GM23338 (cell line): ENCODE results near the gene UPF1. TPM values are rescaled to one million over a fixed set of nuclear protein-coding genes. Genes with fewer than 3 reads are reported as not detected.

Experiments
- ATAC-seq: fragments of 200-7000 bp; cut with Tn5 transposase; 3 replicates; pipeline ENCODE4 v1.9.1; 2020
- DNase-seq: peaks from one replicate; pipeline ENCODE4 v3.0.0-alpha.2; 2015; ENCODE audit warnings: low spot score
- H2AFZ ChIP-seq: fragments of 200-600 bp; sonication (generic); 2 replicates; pipeline ENCODE4 v1.8.0; 2016; ENCODE audit warnings: antibody characterized with exemption, mild to moderate bottlenecking, moderate library complexity
- H3F3A ChIP-seq: fragments of 200-600 bp; sonication (generic); replicated peaks from 2 replicates; pipeline ENCODE4 v1.8.0; 2017; ENCODE audit warnings: antibody characterized with exemption, mixed run types, low read depth
- H3K27ac ChIP-seq: fragments of 200-600 bp; sonication (generic); 2 replicates; pipeline ENCODE4 v1.6.1; 2016; ENCODE audit warnings: low read depth
- H3K27me3 ChIP-seq: fragments of 200-600 bp; sonication (generic); 2 replicates; pipeline ENCODE4 v1.8.0; 2016; ENCODE audit warnings: mild to moderate bottlenecking, mixed run types, moderate library complexity; ENCODE audit not compliant: insufficient read depth
- H3K36me3 ChIP-seq: fragments of 200-600 bp; sonication (generic); 2 replicates; pipeline ENCODE4 v1.8.0; 2016; ENCODE audit warnings: mild to moderate bottlenecking; ENCODE audit not compliant: insufficient read depth
- H3K4me1 ChIP-seq: fragments of 200-600 bp; sonication (generic); 2 replicates; pipeline ENCODE4 v1.8.0; 2016; ENCODE audit warnings: mild to moderate bottlenecking, moderate library complexity; ENCODE audit not compliant: insufficient read depth
- H3K4me2 ChIP-seq: fragments of 200-600 bp; sonication (generic); 2 replicates; pipeline ENCODE4 v1.7.1; 2017; ENCODE audit warnings: mixed run types
- H3K4me3 ChIP-seq: fragments of 200-600 bp; sonication (generic); 2 replicates; pipeline ENCODE4 v1.6.1; 2016; ENCODE audit warnings: mixed run types
- H3K79me2 ChIP-seq: fragments of 200-600 bp; sonication (generic); replicated peaks from 2 replicates; pipeline ENCODE4 v1.8.0; 2017; ENCODE audit warnings: mild to moderate bottlenecking; ENCODE audit not compliant: insufficient read depth
- H3K9me2 ChIP-seq: fragments of 200-600 bp; sonication (generic); 2 replicates; pipeline ENCODE4 v1.8.0; 2017; ENCODE audit not compliant: insufficient read depth
- H4K20me1 ChIP-seq: fragments of 200-600 bp; sonication (generic); replicated peaks from 2 replicates; pipeline ENCODE4 v1.8.0; 2017; ENCODE audit warnings: mild to moderate bottlenecking; ENCODE audit not compliant: insufficient read depth
- H3K27ac Mint-ChIP-seq: 2 replicates; pipeline ENCODE4 v1.8.0; 2020; ENCODE audit warnings: inconsistent platforms, mild to moderate bottlenecking, moderate library complexity, mixed read lengths
- H3K27me3 Mint-ChIP-seq: 3 replicates; pipeline ENCODE4 v1.8.0; 2022; ENCODE audit warnings: low read depth, mild to moderate bottlenecking, moderate library complexity, mixed read lengths, inconsistent platforms; ENCODE audit not compliant: insufficient read depth, poor library complexity
- H3K36me3 Mint-ChIP-seq: 3 replicates; pipeline ENCODE4 v1.8.0; 2021; ENCODE audit warnings: low read depth, mild to moderate bottlenecking, inconsistent platforms, moderate library complexity, mixed read lengths
- H3K4me1 Mint-ChIP-seq: 3 replicates; pipeline ENCODE4 v1.8.0; 2020; ENCODE audit warnings: mild to moderate bottlenecking, inconsistent platforms, mixed read lengths
- H3K4me3 Mint-ChIP-seq: 3 replicates; pipeline ENCODE4 v1.8.0; 2021; ENCODE audit warnings: moderate library complexity, mild to moderate bottlenecking, inconsistent platforms, mixed read lengths
- H3K9me3 Mint-ChIP-seq: 3 replicates; pipeline ENCODE4 v1.8.0; 2020; ENCODE audit warnings: moderate library complexity, mild to moderate bottlenecking, inconsistent platforms, mixed read lengths
- CREB1 ChIP-seq: fragments of 250-450 bp; sonication (Bioruptor Pico); IDR thresholded peaks from 2 replicates; pipeline ENCODE4 v1.5.0; 2020; ENCODE audit warnings: low read depth, mild to moderate bottlenecking, moderate library complexity
- EZH2 ChIP-seq: fragments of 200-600 bp; sonication (generic); IDR thresholded peaks from one replicate; pipeline ENCODE4 v1.8.0; 2017; ENCODE audit warnings: antibody characterized with exemption, mild to moderate bottlenecking, low read depth; ENCODE audit not compliant: unreplicated experiment
- EZH2phosphoT487 ChIP-seq: fragments of 200-600 bp; sonication (generic); IDR thresholded peaks from one replicate; pipeline ENCODE4 v1.8.1; 2018; ENCODE audit warnings: antibody characterized with exemption; ENCODE audit not compliant: unreplicated experiment
- JUNB ChIP-seq: IDR thresholded peaks from one replicate; pipeline ENCODE4 v1.6.1; 2016; ENCODE audit warnings: antibody characterized with exemption; ENCODE audit not compliant: unreplicated experiment
- NANOG ChIP-seq: IDR thresholded peaks from 2 replicates; pipeline ENCODE4 v1.6.1; 2016; ENCODE audit warnings: antibody characterized with exemption, borderline replicate concordance
- POLR2AphosphoS5 ChIP-seq: IDR thresholded peaks from 2 replicates; pipeline ENCODE4 v1.6.1; 2016; ENCODE audit warnings: antibody characterized with exemption, low read depth
- STAT1 ChIP-seq: IDR thresholded peaks from one replicate; pipeline ENCODE4 v1.6.1; 2016; ENCODE audit warnings: antibody characterized with exemption; ENCODE audit not compliant: unreplicated experiment
- ZNF114 ChIP-seq: fragments of 250-450 bp; sonication (Bioruptor Pico); IDR thresholded peaks from 2 replicates; pipeline ENCODE4 v1.5.0; 2020; ENCODE audit warnings: mild to moderate bottlenecking, moderate library complexity
- ZNF331 ChIP-seq: fragments of 250-450 bp; sonication (Bioruptor Pico); IDR thresholded peaks from 2 replicates; pipeline ENCODE4 v1.5.0; 2020; ENCODE audit warnings: low read depth, mild to moderate bottlenecking, moderate library complexity
- polyA plus RNA-seq: library from polyadenylated mRNA; unstranded; fragments of >200 nt; fragmentation: Nextera tagmentation; extraction: Ambion mirVana; gene quantifications from 2 replicates; pipeline ENCODE4 v1.2.1, GENCODE V29; 2016
- total RNA-seq: library from RNA; depleted of rRNA; stranded (reverse); fragments of >200 nt; shearing (Covaris generic); gene quantifications from 2 replicates; pipeline ENCODE4 v1.2.3, GENCODE V29; 2014
- TF ChIP-seq, protein P1 (sequence below): IDR thresholded peaks from 2 replicates; pipeline ENCODE4 v1.6.1; 2016; ENCODE audit warnings: antibody characterized with exemption
- TF ChIP-seq, protein P2 (sequence below), 2 experiments: fragments of 200-600 bp in 1 of 2; sonication (generic) in 1 of 2; conservative IDR thresholded peaks; 2 replicates each; pipeline versions ENCODE4 v1.5.1 to v1.6.1; 2016 to 2017; ENCODE audit warnings: antibody characterized with exemption in 2 of 2, low read depth in 2 of 2, mild to moderate bottlenecking in 2 of 2, moderate library complexity in 1 of 2
- TF ChIP-seq, protein P3 (sequence below): fragments of 250-450 bp; sonication (Bioruptor Pico); IDR thresholded peaks from 2 replicates; pipeline ENCODE4 v1.5.0; 2020; ENCODE audit warnings: mild to moderate bottlenecking, moderate library complexity
- TF ChIP-seq, protein P4 (sequence below): IDR thresholded peaks from one replicate; pipeline ENCODE4 v1.6.1; 2018; ENCODE audit warnings: antibody characterized with exemption; ENCODE audit not compliant: unreplicated experiment

UPF1 gene
- total and polyA plus RNA-seq, 2 experiments from 2014 or later = 13.8 to 138 TPM

DNA sequence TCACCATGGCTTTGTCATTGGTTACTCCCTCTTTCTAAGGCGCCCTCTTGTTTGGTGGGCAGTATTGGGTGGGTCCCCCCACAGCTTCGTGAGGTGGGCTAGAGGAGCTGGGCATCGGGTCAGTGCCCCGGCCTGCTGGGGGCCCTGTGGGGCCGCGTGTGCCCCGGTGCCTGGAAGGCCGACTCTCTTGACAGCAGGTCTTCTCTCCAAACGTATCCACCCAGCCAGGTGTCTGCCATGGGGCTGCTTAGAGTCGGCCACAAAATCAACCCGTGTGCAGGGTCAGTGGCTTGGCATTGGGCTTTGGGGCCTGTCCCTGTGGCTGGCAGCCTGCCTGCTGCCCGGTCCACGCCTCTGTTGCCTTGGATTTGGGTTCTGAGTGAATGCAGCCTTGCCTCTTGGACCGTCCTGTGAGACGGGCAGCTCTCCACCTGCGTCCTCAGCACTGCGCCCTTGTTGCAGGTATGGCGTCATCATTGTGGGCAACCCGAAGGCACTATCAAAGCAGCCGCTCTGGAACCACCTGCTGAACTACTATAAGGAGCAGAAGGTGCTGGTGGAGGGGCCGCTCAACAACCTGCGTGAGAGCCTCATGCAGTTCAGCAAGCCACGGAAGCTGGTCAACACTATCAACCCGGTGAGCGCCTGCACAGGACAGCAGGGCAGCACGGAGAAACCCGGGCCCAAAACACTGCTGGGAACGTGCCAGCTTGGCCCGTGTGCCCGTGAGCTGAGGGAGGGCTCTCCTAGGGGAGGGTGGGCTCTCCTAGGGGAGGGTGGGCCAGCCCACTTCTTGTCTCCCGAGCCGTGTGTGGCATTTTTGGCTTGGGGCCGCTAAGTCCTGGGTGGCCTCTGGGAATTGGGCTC, 31.4 kb downstream of the UPF1 start:
- ATAC-seq = no peak
- DNase-seq = no peak
- Histone ChIP-seq H2AFZ (no peak overlapping the region), H3K4me3 (no peak overlapping the region), H3K27ac (no peak overlapping the region), H3K4me2 (no peak overlapping the region), H3K4me1 (peaks cover 5% of the 10 kb centered on the region; the same call in 1 of the 2 replicates), H3K79me2 (no peaks in the 10 kb centered on the region), H3K27me3 (no peaks in the 10 kb centered on the region), H3K36me3 (peaks cover 28% of the 10 kb centered on the region; the same call in 1 of the 2 replicates), H4K20me1 (peaks cover 23% of the 10 kb centered on the region), H3F3A (peaks cover 31% of the 10 kb centered on the region), H3K9me2 (no peaks in the 10 kb centered on the region)
- peaks cover 70% of the 10 kb centered on the region for H3K36me3 Mint-ChIP-seq
- TF ChIP-seq, protein P1, sequence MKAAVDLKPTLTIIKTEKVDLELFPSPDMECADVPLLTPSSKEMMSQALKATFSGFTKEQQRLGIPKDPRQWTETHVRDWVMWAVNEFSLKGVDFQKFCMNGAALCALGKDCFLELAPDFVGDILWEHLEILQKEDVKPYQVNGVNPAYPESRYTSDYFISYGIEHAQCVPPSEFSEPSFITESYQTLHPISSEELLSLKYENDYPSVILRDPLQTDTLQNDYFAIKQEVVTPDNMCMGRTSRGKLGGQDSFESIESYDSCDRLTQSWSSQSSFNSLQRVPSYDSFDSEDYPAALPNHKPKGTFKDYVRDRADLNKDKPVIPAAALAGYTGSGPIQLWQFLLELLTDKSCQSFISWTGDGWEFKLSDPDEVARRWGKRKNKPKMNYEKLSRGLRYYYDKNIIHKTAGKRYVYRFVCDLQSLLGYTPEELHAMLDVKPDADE = no peak
- no peak for TF ChIP-seq ZNF114 (CRISPR knock-in tag)
- TF ChIP-seq, protein P2, sequence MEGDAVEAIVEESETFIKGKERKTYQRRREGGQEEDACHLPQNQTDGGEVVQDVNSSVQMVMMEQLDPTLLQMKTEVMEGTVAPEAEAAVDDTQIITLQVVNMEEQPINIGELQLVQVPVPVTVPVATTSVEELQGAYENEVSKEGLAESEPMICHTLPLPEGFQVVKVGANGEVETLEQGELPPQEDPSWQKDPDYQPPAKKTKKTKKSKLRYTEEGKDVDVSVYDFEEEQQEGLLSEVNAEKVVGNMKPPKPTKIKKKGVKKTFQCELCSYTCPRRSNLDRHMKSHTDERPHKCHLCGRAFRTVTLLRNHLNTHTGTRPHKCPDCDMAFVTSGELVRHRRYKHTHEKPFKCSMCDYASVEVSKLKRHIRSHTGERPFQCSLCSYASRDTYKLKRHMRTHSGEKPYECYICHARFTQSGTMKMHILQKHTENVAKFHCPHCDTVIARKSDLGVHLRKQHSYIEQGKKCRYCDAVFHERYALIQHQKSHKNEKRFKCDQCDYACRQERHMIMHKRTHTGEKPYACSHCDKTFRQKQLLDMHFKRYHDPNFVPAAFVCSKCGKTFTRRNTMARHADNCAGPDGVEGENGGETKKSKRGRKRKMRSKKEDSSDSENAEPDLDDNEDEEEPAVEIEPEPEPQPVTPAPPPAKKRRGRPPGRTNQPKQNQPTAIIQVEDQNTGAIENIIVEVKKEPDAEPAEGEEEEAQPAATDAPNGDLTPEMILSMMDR (conservative IDR thresholded peaks at IDR 0.05; ENCODE audit: low read depth in 2 of 2) = no peak
- TF ChIP-seq POLR2AphosphoS5 = no peak
- TF ChIP-seq, protein P3, sequence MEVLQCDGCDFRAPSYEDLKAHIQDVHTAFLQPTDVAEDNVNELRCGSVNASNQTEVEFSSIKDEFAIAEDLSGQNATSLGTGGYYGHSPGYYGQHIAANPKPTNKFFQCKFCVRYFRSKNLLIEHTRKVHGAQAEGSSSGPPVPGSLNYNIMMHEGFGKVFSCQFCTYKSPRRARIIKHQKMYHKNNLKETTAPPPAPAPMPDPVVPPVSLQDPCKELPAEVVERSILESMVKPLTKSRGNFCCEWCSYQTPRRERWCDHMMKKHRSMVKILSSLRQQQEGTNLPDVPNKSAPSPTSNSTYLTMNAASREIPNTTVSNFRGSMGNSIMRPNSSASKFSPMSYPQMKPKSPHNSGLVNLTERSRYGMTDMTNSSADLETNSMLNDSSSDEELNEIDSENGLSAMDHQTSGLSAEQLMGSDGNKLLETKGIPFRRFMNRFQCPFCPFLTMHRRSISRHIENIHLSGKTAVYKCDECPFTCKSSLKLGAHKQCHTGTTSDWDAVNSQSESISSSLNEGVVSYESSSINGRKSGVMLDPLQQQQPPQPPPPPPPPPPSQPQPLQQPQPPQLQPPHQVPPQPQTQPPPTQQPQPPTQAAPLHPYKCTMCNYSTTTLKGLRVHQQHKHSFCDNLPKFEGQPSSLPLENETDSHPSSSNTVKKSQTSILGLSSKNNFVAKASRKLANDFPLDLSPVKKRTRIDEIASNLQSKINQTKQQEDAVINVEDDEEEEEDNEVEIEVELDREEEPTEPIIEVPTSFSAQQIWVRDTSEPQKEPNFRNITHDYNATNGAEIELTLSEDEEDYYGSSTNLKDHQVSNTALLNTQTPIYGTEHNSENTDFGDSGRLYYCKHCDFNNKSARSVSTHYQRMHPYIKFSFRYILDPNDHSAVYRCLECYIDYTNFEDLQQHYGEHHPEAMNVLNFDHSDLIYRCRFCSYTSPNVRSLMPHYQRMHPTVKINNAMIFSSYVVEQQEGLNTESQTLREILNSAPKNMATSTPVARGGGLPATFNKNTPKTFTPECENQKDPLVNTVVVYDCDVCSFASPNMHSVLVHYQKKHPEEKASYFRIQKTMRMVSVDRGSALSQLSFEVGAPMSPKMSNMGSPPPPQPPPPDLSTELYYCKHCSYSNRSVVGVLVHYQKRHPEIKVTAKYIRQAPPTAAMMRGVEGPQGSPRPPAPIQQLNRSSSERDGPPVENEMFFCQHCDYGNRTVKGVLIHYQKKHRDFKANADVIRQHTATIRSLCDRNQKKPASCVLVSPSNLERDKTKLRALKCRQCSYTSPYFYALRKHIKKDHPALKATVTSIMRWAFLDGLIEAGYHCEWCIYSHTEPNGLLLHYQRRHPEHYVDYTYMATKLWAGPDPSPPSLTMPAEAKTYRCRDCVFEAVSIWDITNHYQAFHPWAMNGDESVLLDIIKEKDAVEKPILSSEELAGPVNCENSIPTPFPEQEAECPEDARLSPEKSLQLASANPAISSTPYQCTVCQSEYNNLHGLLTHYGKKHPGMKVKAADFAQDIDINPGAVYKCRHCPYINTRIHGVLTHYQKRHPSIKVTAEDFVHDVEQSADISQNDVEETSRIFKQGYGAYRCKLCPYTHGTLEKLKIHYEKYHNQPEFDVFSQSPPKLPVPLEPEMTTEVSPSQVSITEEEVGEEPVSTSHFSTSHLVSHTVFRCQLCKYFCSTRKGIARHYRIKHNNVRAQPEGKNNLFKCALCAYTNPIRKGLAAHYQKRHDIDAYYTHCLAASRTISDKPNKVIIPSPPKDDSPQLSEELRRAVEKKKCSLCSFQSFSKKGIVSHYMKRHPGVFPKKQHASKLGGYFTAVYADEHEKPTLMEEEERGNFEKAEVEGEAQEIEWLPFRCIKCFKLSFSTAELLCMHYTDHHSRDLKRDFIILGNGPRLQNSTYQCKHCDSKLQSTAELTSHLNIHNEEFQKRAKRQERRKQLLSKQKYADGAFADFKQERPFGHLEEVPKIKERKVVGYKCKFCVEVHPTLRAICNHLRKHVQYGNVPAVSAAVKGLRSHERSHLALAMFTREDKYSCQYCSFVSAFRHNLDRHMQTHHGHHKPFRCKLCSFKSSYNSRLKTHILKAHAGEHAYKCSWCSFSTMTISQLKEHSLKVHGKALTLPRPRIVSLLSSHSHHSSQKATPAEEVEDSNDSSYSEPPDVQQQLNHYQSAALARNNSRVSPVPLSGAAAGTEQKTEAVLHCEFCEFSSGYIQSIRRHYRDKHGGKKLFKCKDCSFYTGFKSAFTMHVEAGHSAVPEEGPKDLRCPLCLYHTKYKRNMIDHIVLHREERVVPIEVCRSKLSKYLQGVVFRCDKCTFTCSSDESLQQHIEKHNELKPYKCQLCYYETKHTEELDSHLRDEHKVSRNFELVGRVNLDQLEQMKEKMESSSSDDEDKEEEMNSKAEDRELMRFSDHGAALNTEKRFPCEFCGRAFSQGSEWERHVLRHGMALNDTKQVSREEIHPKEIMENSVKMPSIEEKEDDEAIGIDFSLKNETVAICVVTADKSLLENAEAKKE (CRISPR knock-in tag) = no peak
- TF ChIP-seq, protein P4, sequence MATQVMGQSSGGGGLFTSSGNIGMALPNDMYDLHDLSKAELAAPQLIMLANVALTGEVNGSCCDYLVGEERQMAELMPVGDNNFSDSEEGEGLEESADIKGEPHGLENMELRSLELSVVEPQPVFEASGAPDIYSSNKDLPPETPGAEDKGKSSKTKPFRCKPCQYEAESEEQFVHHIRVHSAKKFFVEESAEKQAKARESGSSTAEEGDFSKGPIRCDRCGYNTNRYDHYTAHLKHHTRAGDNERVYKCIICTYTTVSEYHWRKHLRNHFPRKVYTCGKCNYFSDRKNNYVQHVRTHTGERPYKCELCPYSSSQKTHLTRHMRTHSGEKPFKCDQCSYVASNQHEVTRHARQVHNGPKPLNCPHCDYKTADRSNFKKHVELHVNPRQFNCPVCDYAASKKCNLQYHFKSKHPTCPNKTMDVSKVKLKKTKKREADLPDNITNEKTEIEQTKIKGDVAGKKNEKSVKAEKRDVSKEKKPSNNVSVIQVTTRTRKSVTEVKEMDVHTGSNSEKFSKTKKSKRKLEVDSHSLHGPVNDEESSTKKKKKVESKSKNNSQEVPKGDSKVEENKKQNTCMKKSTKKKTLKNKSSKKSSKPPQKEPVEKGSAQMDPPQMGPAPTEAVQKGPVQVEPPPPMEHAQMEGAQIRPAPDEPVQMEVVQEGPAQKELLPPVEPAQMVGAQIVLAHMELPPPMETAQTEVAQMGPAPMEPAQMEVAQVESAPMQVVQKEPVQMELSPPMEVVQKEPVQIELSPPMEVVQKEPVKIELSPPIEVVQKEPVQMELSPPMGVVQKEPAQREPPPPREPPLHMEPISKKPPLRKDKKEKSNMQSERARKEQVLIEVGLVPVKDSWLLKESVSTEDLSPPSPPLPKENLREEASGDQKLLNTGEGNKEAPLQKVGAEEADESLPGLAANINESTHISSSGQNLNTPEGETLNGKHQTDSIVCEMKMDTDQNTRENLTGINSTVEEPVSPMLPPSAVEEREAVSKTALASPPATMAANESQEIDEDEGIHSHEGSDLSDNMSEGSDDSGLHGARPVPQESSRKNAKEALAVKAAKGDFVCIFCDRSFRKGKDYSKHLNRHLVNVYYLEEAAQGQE = no peak
- no peak for TF ChIP-seq NANOG
- no peak for TF ChIP-seq EZH2
- no peak for TF ChIP-seq CREB1 (CRISPR knock-in tag)
- TF ChIP-seq ZNF331 (CRISPR knock-in tag) = no peak
- no peak for TF ChIP-seq JUNB
- no peak for TF ChIP-seq STAT1
- TF ChIP-seq EZH2phosphoT487 = no peak
- H3K4me1 Mint-ChIP-seq = peaks cover 6% of the 10 kb centered on the region; the same call in 2 of the 3 replicates
- no peak overlapping the region for H3K4me3 Mint-ChIP-seq
- no peak overlapping the region for H3K27ac Mint-ChIP-seq
- H3K9me3 Mint-ChIP-seq = no peaks in the 10 kb centered on the region
- H3K27me3 Mint-ChIP-seq = peaks cover 2% of the 10 kb centered on the region
